MM.1S (cell line): ENCODE measurements around the gene SLC6A7.

Source experiments
- CTCF ChIP-seq: fragments of 300-600 bp; sonication (generic); IDR thresholded peaks from 2 replicates; pipeline ENCODE4 v1.5.1; 2016; ENCODE audit warnings: antibody characterized with exemption, low read length, mixed read lengths
- EZH2 ChIP-seq: fragments of 300-600 bp; sonication (generic); optimal IDR thresholded peaks from 2 replicates; pipeline ENCODE3; 2017; ENCODE audit warnings: low read depth, mild to moderate bottlenecking, antibody characterized with exemption, low read length, mixed read lengths
- EZH2phosphoT487 ChIP-seq: fragments of 300-600 bp; sonication (generic); IDR thresholded peaks from 2 replicates; pipeline ENCODE4 v1.6.1; 2018; ENCODE audit warnings: antibody characterized with exemption, low read length

DNA sequence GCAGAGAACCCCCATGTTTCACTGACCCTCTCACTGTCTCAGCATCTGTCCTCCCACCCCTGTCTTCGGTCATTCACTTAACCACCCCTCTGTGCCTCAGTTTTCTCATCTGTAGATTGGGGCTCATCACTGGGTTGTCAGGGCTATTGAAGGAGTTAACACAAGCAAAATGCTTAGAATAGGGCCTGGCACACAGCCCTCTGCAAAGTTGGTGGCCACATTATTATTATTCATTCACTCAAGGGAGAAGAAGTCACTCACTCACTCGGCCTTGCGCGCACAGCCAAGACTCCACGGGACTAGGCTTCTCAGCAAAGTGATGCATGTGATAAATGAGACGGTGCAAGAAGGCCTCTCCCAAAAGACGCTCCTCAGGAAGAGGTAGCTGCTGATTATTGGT lies 42.2 kb upstream of the SLC6A7 start:
- TF ChIP-seq EZH2 (no peak), CTCF (no peak), EZH2phosphoT487 (no peak)
